ENCODE data around the gene VPS37D. TPM values are rescaled to one million over a fixed set of nuclear protein-coding genes. Genes with fewer than 3 reads are reported as not detected.

VPS37D gene
- total RNA-seq, 1 experiment from 2014 or later, result 8.3 TPM

GRCh38 chr7:73663033-73663432 lies 4.6 kb upstream of the VPS37D start:
- POLR2A ChIA-PET (ENCODE audit: unreplicated experiment), result interaction anchor here (0.6 kb wide), 1 partner anchor 50 kb away, joined by 5 read pairs; no protein-coding TSS in a partner anchor
- Histone ChIP-seq H3K4me2 (no peak overlapping the region), H4K20me1 (ENCODE audit: insufficient read depth) (no peaks in the 10 kb centered on the region), H3K79me2 (ENCODE audit: low read depth) (no peaks in the 10 kb centered on the region), H3F3A (ENCODE audit: insufficient read depth, low read depth) (peaks cover 18% of the 10 kb centered on the region; the same call in 1 of the 2 replicates), H2AFZ (no peak overlapping the region), H3K9me2 (ENCODE audit: insufficient read depth) (no peaks in the 10 kb centered on the region), H3K36me3 (ENCODE audit: low read depth) (no peaks in the 10 kb centered on the region), H3K4me1 (replicated peaks; ENCODE audit: insufficient read depth) (0 out of 2 replicates have a peak, but pooled peaks cover 4% of the 10 kb centered on the region), H3K9me3 (ENCODE audit: insufficient read depth, low read depth) (no peaks in the 10 kb centered on the region), H3K27ac (no peak overlapping the region), H3K4me3 (no peak overlapping the region), H3K27me3 (ENCODE audit: insufficient read depth, low read depth) (no peaks in the 10 kb centered on the region)
- intact Hi-C loops (cut with micrococcal nuclease; ENCODE audit: unreplicated experiment), result no loop called here
- no TSS peak for BruUV-seq (replicated peaks)
- no peak for TF ChIP-seq CTCF (conservative IDR thresholded peaks at IDR 0.05)
- CTCF ChIA-PET, result interaction anchor here (0.6 kb wide), 1 partner anchor 60 kb away, joined by 4 read pairs; no protein-coding TSS in a partner anchor
- no peak for DNase-seq

GRCh38 chr7:73668103-73668885 lies 663 bp downstream of the VPS37D start:
- BruUV-seq (replicated peaks), result no TSS peak
- intact Hi-C loops (cut with micrococcal nuclease; ENCODE audit: unreplicated experiment), result loop anchor here (5.0 kb wide), 3 partner anchors 41 to 146 kb away; partner anchors contain the start of genes BAZ1B and STX1A
- Histone ChIP-seq H3K27ac (no peak overlapping the region), H3K4me2 (peak overlapping the region; percentile 75), H3K9me2 (ENCODE audit: insufficient read depth) (no peaks in the 10 kb centered on the region), H3K36me3 (ENCODE audit: low read depth) (no peaks in the 10 kb centered on the region), H3K79me2 (ENCODE audit: low read depth) (no peaks in the 10 kb centered on the region), H3K9me3 (ENCODE audit: insufficient read depth, low read depth) (no peaks in the 10 kb centered on the region), H3F3A (ENCODE audit: insufficient read depth, low read depth) (peaks cover 21% of the 10 kb centered on the region; the same call in 1 of the 2 replicates), H3K27me3 (ENCODE audit: insufficient read depth, low read depth) (no peaks in the 10 kb centered on the region), H3K4me1 (replicated peaks; ENCODE audit: insufficient read depth) (0 out of 2 replicates have a peak, but pooled peaks cover 4% of the 10 kb centered on the region), H4K20me1 (ENCODE audit: insufficient read depth) (no peaks in the 10 kb centered on the region), H3K4me3 (peak overlapping the region; percentile 40; the same call in 1 of the 2 replicates), H2AFZ (peak overlapping the region; percentile 73)
- ChIA-PET CTCF (interaction anchor here (0.6 to 0.7 kb wide), 3 partner anchors 61 to 1317 kb away, joined by 3 to 14 read pairs (median 3); no protein-coding TSS in a partner anchor), POLR2A (ENCODE audit: unreplicated experiment) (no interaction called here)
- TF ChIP-seq EZH2 (IDR thresholded peaks at IDR 0.05; ENCODE audit: low read depth) (no peak), CTCF (conservative IDR thresholded peaks at IDR 0.05) (no peak)
- DNase-seq, result no peak

GRCh38 chr7:73668886-73669230 lies 1.2 kb downstream of the VPS37D start:
- Histone ChIP-seq H4K20me1 (ENCODE audit: insufficient read depth) (no peaks in the 10 kb centered on the region), H3K4me1 (replicated peaks; ENCODE audit: insufficient read depth) (0 out of 2 replicates have a peak, but pooled peaks cover 4% of the 10 kb centered on the region), H2AFZ (0 out of 2 replicates have a peak overlapping the region, but pooled peaks have one; percentile 73), H3K27ac (no peak overlapping the region), H3K27me3 (ENCODE audit: insufficient read depth, low read depth) (no peaks in the 10 kb centered on the region), H3K9me3 (ENCODE audit: insufficient read depth, low read depth) (no peaks in the 10 kb centered on the region), H3K36me3 (ENCODE audit: low read depth) (no peaks in the 10 kb centered on the region), H3K4me3 (peak overlapping the region; percentile 40; the same call in 1 of the 2 replicates), H3K4me2 (peak overlapping the region; percentile 75), H3F3A (ENCODE audit: insufficient read depth, low read depth) (peaks cover 16% of the 10 kb centered on the region; the same call in 1 of the 2 replicates), H3K9me2 (ENCODE audit: insufficient read depth) (no peaks in the 10 kb centered on the region), H3K79me2 (ENCODE audit: low read depth) (no peaks in the 10 kb centered on the region)
- intact Hi-C loops (cut with micrococcal nuclease; ENCODE audit: unreplicated experiment), result loop anchor here (5.0 kb wide), 3 partner anchors 42 to 147 kb away; partner anchors contain the start of genes BAZ1B and STX1A
- CTCF ChIA-PET, result interaction anchor here (0.6 kb wide), 2 partner anchors 92 to 472 kb away, joined by 10 to 14 read pairs; no protein-coding TSS in a partner anchor
- POLR2A ChIA-PET (ENCODE audit: unreplicated experiment), result no interaction called here
- no TSS peak for BruUV-seq (replicated peaks)
- TF ChIP-seq CTCF (conservative IDR thresholded peaks at IDR 0.05), result no peak
- no peak for TF ChIP-seq EZH2 (IDR thresholded peaks at IDR 0.05; ENCODE audit: low read depth)
- DNase-seq, result no peak

Data from PC-9 (cell line).